ENCODE measurements around the gene GBE1. TPM values are rescaled to one million over a fixed set of nuclear protein-coding genes. Genes with fewer than 3 reads are reported as not detected.

Gene GBE1
- total RNA-seq, 2 donors from 2014 or later, result 8.4 to 12.3 TPM

DNA sequence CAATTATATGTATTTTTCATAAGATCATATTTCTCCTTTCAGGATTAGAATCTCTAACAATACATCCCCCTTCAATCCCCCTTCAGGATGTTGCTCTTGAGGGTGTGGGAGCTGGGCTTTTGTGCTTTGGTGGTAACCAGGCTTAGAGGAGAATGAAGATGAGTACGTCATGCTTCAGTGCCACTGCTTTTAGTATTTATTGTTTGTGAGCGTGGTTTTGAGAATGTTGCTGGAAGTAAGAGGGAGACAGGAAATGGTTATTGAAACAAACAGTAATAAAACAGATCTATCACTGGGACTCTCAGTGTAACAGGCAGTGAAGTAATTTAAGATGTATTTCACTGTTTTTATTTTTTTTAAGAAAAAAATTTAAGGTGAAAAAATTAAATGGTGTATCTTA is 35.3 kb downstream of the GBE1 start:
- no peaks in the 10 kb centered on the region for H3K27me3 Mint-ChIP-seq (ENCODE audit: insufficient read depth)
- H3K36me3 ChIP-seq (ENCODE audit: control insufficient read depth, insufficient read depth, low read length), result no peaks in the 10 kb centered on the region
- DNase-seq, result no peak
- no peaks in the 10 kb centered on the region for H3K27me3 ChIP-seq (ENCODE audit: control insufficient read depth, insufficient read depth, low read length, poor library complexity, severe bottlenecking)
- no peaks in the 10 kb centered on the region for H3K9me3 ChIP-seq (ENCODE audit: control insufficient read depth, low read length)
- no peaks in the 10 kb centered on the region for H3K4me1 ChIP-seq (ENCODE audit: control insufficient read depth, insufficient read depth, low read length)
- TF ChIP-seq, protein P1, sequence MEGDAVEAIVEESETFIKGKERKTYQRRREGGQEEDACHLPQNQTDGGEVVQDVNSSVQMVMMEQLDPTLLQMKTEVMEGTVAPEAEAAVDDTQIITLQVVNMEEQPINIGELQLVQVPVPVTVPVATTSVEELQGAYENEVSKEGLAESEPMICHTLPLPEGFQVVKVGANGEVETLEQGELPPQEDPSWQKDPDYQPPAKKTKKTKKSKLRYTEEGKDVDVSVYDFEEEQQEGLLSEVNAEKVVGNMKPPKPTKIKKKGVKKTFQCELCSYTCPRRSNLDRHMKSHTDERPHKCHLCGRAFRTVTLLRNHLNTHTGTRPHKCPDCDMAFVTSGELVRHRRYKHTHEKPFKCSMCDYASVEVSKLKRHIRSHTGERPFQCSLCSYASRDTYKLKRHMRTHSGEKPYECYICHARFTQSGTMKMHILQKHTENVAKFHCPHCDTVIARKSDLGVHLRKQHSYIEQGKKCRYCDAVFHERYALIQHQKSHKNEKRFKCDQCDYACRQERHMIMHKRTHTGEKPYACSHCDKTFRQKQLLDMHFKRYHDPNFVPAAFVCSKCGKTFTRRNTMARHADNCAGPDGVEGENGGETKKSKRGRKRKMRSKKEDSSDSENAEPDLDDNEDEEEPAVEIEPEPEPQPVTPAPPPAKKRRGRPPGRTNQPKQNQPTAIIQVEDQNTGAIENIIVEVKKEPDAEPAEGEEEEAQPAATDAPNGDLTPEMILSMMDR (conservative IDR thresholded peaks at IDR 0.05), result peak; percentile 3
- no peak overlapping the region for H3K4me3 ChIP-seq (ENCODE audit: low read length)
- H3K9ac ChIP-seq (ENCODE audit: extremely low read depth, low read length, poor library complexity, severe bottlenecking), result no peak overlapping the region
- peaks cover 4% of the 10 kb centered on the region for H3K4me1 Mint-ChIP-seq
- H3K36me3 Mint-ChIP-seq (ENCODE audit: low read depth), result no peaks in the 10 kb centered on the region
- H3K27ac ChIP-seq (ENCODE audit: low read depth, low read length), result no peak overlapping the region
- WGBS, 2 experiments (ENCODE audit: insufficient coverage in 1 of 2, insufficient read length in 1 of 2), result 93 to 100% methylated on average over 2 of the region's 2 CpGs
- H3K4me3 Mint-ChIP-seq, result no peak overlapping the region
- no peak overlapping the region for H3K27ac Mint-ChIP-seq
- H3K9me3 Mint-ChIP-seq, result no peaks in the 10 kb centered on the region

DNA sequence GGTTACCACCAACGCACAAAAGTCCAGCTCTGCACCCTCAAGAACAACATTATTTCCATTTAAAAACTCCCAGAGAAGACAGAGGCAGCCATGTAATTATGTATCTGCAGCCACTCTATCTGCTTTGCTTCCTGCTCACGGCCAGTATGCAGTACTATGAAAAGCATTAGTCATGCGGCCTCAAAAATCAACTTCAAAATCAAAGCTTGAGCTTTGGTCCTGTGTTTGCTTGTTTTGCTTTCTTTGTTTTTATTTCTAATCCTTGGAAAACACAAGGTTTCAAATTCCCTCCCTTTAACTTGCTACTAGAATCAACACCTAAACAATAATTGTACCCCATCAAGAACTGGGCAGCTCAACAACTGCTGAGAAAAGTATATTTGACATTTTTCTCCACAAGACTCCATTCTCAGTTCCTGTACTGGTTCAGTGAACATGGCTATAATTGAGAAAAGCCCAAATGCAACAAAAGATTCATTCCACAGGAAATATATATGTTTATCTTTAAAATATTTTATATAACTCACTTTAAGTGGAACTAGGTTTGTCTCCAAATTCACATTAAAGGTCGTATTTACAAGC is 37.6 kb downstream of the GBE1 start:
- TF ChIP-seq, protein P1 (conservative IDR thresholded peaks at IDR 0.05), result no peak
- no peaks in the 10 kb centered on the region for H3K36me3 Mint-ChIP-seq (ENCODE audit: low read depth)
- WGBS, 2 experiments (ENCODE audit: insufficient coverage in 1 of 2, insufficient read length in 1 of 2), result 83% methylated on average over 3 of the region's 4 CpGs; no CpG with 5 or more reads in 1 of the 2 experiments
- peaks cover 4% of the 10 kb centered on the region for H3K4me1 Mint-ChIP-seq
- no peaks in the 10 kb centered on the region for H3K36me3 ChIP-seq (ENCODE audit: control insufficient read depth, insufficient read depth, low read length)
- H3K4me1 ChIP-seq (ENCODE audit: control insufficient read depth, insufficient read depth, low read length), result no peaks in the 10 kb centered on the region
- H3K9ac ChIP-seq (ENCODE audit: extremely low read depth, low read length, poor library complexity, severe bottlenecking), result no peak overlapping the region
- peak overlapping the region; percentile 24 for H3K27ac Mint-ChIP-seq
- H3K4me3 ChIP-seq (ENCODE audit: low read length), result no peak overlapping the region
- H3K4me3 Mint-ChIP-seq, result no peak overlapping the region
- DNase-seq, result no peak
- peak overlapping the region; percentile 66 for H3K27ac ChIP-seq (ENCODE audit: low read depth, low read length)
- H3K27me3 Mint-ChIP-seq (ENCODE audit: insufficient read depth), result no peaks in the 10 kb centered on the region
- no peaks in the 10 kb centered on the region for H3K27me3 ChIP-seq (ENCODE audit: control insufficient read depth, insufficient read depth, low read length, poor library complexity, severe bottlenecking)
- H3K9me3 Mint-ChIP-seq, result no peaks in the 10 kb centered on the region
- no peaks in the 10 kb centered on the region for H3K9me3 ChIP-seq (ENCODE audit: control insufficient read depth, low read length)

DNA sequence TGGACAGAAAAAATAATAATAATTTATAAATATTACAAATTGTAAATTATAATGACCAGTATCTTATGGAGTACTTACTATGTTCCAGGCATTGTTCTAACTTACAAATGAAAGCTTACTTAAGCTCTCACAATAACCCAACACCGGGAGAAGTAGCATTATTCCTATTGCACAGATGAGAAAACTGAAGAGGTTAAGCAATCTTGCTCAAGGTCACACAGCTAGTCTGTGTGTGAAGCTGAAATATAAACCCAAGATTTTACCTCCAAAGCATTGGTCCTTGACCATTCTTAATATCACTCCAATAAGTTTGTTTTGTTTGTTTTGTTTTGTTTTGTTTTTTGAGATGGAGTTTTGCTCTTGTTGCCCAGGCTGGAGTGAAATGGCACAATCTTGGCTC is 43.1 kb downstream of the GBE1 start:
- H3K9me3 Mint-ChIP-seq, result no peaks in the 10 kb centered on the region

More for the DNA sequence above, 43.1 kb downstream of the GBE1 start:
- H3K9ac ChIP-seq (ENCODE audit: extremely low read depth, low read length, poor library complexity, severe bottlenecking), result no peak overlapping the region
- H3K4me1 ChIP-seq (ENCODE audit: control insufficient read depth, insufficient read depth, low read length), result no peaks in the 10 kb centered on the region
- H3K4me3 Mint-ChIP-seq, result no peak overlapping the region
- no peak for DNase-seq
- H3K9me3 ChIP-seq (ENCODE audit: control insufficient read depth, low read length), result no peaks in the 10 kb centered on the region
- H3K27me3 ChIP-seq (ENCODE audit: control insufficient read depth, insufficient read depth, low read length, poor library complexity, severe bottlenecking), result no peaks in the 10 kb centered on the region
- no peaks in the 10 kb centered on the region for H3K36me3 Mint-ChIP-seq (ENCODE audit: low read depth)
- WGBS, 2 experiments (ENCODE audit: insufficient coverage in 1 of 2, insufficient read length in 1 of 2), result 100% methylated on average over 1 of the region's 1 CpG; no CpG with 5 or more reads in 1 of the 2 experiments
- TF ChIP-seq, protein P1 (conservative IDR thresholded peaks at IDR 0.05), result no peak
- H3K27ac ChIP-seq (ENCODE audit: low read depth, low read length), result no peak overlapping the region
- H3K4me3 ChIP-seq (ENCODE audit: low read length), result no peak overlapping the region
- H3K4me1 Mint-ChIP-seq, result no peaks in the 10 kb centered on the region
- no peak overlapping the region for H3K27ac Mint-ChIP-seq
- no peaks in the 10 kb centered on the region for H3K36me3 ChIP-seq (ENCODE audit: control insufficient read depth, insufficient read depth, low read length)
- no peaks in the 10 kb centered on the region for H3K27me3 Mint-ChIP-seq (ENCODE audit: insufficient read depth)

Measured in endodermal cell (in vitro differentiated cells).